Measurements from ENCODE around the gene PROM1.

The PROM1 gene

DNA sequence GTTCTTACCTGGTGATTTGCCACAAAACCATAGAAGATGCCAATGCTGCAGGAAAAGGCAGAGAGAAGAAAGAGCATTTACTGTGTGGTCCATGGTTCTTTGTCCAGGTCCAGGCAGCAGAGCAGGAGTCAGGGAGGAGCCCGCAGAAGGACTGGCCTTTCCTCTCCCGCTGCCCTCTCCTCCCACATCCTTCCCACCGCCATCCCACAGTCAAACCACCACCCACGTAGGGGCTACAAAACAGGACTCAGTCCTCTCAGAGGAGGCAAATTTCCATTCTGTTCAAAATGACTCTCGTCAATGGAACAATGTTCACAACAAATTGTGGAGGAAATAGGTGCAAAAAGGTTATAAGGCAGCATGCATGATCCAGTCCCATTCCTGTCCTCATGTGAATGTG lies 58.6 kb downstream of the PROM1 start:
- Histone ChIP-seq H3K4me1 (ENCODE audit: low read length) (no peaks in the 10 kb centered on the region), H3K4me2 (ENCODE audit: low read depth, low read length) (no peak overlapping the region), H3K4me3 (ENCODE audit: low read length) (no peak overlapping the region), H3K36me3 (replicated peaks; ENCODE audit: insufficient read depth, low read length) (no peaks in the 10 kb centered on the region), H3K9ac (ENCODE audit: low read length) (no peak overlapping the region), H3K79me2 (ENCODE audit: low read length) (no peaks in the 10 kb centered on the region), H3K27me3 (replicated peaks; ENCODE audit: insufficient read depth, low read length) (no peaks in the 10 kb centered on the region), H3K9me2 (replicated peaks; ENCODE audit: insufficient read depth, low read length) (no peaks in the 10 kb centered on the region), H2AFZ (ENCODE audit: low read length) (no peak overlapping the region), H3K27ac (ENCODE audit: low read length) (no peak overlapping the region), H3F3A (ENCODE audit: insufficient read depth, low read length) (no peaks in the 10 kb centered on the region), H3K9me3 (replicated peaks; ENCODE audit: insufficient read depth, low read length) (no peaks in the 10 kb centered on the region), H4K20me1 (ENCODE audit: insufficient read depth, low read length) (no peaks in the 10 kb centered on the region)
- TF ChIP-seq, protein P1, sequence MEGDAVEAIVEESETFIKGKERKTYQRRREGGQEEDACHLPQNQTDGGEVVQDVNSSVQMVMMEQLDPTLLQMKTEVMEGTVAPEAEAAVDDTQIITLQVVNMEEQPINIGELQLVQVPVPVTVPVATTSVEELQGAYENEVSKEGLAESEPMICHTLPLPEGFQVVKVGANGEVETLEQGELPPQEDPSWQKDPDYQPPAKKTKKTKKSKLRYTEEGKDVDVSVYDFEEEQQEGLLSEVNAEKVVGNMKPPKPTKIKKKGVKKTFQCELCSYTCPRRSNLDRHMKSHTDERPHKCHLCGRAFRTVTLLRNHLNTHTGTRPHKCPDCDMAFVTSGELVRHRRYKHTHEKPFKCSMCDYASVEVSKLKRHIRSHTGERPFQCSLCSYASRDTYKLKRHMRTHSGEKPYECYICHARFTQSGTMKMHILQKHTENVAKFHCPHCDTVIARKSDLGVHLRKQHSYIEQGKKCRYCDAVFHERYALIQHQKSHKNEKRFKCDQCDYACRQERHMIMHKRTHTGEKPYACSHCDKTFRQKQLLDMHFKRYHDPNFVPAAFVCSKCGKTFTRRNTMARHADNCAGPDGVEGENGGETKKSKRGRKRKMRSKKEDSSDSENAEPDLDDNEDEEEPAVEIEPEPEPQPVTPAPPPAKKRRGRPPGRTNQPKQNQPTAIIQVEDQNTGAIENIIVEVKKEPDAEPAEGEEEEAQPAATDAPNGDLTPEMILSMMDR (IDR thresholded peaks at IDR 0.05; ENCODE audit: low read length), result no peak
- TF ChIP-seq EZH2phosphoT487 (IDR thresholded peaks at IDR 0.05; ENCODE audit: low read length), result no peak
- TF ChIP-seq EZH2 (optimal IDR thresholded peaks at IDR 0.05; ENCODE audit: low read depth, low read length), result no peak
- no peak for DNase-seq

DNA sequence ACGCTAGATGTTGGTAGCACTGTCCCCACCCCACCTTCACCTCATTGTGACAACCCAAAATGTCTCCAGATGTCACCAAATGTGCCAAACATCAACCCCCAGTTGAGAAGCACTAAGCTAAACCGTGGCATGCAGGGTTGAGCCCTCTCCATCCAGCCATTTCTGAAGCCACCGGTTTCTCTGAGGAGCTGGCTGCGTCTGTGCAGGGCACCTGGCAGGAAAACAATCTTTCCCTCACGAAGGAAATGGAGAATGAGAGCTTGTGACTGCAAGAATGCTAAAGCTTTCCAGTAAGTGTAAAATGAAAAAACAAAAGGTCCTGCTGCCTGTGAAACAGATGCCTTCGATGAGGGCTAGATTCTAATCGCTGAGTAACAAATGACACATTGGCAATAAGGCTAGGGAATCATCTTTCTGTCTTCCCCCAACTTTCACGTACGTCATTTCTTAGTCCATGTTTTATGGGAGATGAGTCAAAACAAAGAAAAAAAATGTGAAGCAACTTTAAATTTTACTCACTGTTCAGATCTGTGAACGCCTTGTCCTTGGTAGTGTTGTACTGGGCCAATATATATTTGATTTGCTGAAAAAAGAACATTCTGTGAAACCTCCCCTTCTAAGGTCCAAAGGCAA lies 59.9 kb downstream of the PROM1 start:
- H4K20me1 ChIP-seq (ENCODE audit: insufficient read depth, low read length), result no peaks in the 10 kb centered on the region
- H3K9me3 ChIP-seq (replicated peaks; ENCODE audit: insufficient read depth, low read length), result no peaks in the 10 kb centered on the region
- no peak overlapping the region for H2AFZ ChIP-seq (ENCODE audit: low read length)
- no peaks in the 10 kb centered on the region for H3K27me3 ChIP-seq (replicated peaks; ENCODE audit: insufficient read depth, low read length)
- no peak for DNase-seq
- no peaks in the 10 kb centered on the region for H3K9me2 ChIP-seq (replicated peaks; ENCODE audit: insufficient read depth, low read length)
- no peak overlapping the region for H3K4me2 ChIP-seq (ENCODE audit: low read depth, low read length)
- H3K4me3 ChIP-seq (ENCODE audit: low read length), result no peak overlapping the region
- no peak overlapping the region for H3K27ac ChIP-seq (ENCODE audit: low read length)
- TF ChIP-seq EZH2 (optimal IDR thresholded peaks at IDR 0.05; ENCODE audit: low read depth, low read length) (no peak), EZH2phosphoT487 (IDR thresholded peaks at IDR 0.05; ENCODE audit: low read length) (no peak)
- TF ChIP-seq, protein P1 (IDR thresholded peaks at IDR 0.05; ENCODE audit: low read length), result no peak
- H3K9ac ChIP-seq (ENCODE audit: low read length), result no peak overlapping the region
- no peaks in the 10 kb centered on the region for H3F3A ChIP-seq (ENCODE audit: insufficient read depth, low read length)
- no peaks in the 10 kb centered on the region for H3K4me1 ChIP-seq (ENCODE audit: low read length)
- no peaks in the 10 kb centered on the region for H3K36me3 ChIP-seq (replicated peaks; ENCODE audit: insufficient read depth, low read length)
- no peaks in the 10 kb centered on the region for H3K79me2 ChIP-seq (ENCODE audit: low read length)

DNA sequence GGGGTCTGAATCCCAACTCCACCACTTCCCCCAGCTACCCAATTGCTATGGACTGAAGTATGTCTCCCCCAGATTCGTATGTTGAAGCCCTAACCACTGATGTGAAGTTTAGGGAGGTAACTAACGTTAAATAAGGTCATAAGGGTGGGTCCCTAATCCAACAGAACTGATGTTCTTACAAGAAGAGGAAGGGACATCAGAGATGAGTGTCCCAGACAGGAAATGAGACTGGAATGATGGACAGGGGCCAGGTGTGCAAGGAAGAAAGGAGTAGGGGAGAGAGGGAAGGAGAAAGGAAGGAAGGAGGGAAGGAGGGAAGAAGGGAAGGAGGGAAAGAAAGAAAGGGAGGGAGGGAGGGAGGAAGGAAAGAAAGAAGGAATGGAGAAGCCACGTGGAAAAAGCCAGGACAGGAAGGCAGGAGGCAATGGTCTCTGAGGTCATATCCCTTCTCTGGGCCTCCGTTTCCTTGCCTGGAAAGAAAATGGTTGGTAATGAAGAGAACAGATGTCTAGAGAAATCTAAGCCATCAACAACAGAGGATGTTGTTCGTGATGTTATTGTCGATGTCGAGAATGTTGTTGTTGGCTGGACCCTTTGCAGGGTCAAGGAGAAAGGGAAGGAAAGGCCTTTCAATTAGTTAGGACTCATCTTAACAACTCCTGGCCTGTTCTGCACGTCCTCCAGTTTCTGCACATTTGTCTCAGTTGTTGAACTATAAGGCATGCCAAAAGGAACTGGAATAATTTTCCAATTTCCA lies 61.8 kb downstream of the PROM1 start:
- TF ChIP-seq, protein P1 (IDR thresholded peaks at IDR 0.05; ENCODE audit: low read length), result no peak
- no peak for TF ChIP-seq EZH2phosphoT487 (IDR thresholded peaks at IDR 0.05; ENCODE audit: low read length)
- TF ChIP-seq EZH2 (optimal IDR thresholded peaks at IDR 0.05; ENCODE audit: low read depth, low read length), result no peak
- no peak overlapping the region for H2AFZ ChIP-seq (ENCODE audit: low read length)
- H3K4me3 ChIP-seq (ENCODE audit: low read length), result no peak overlapping the region

More for the DNA sequence above, 61.8 kb downstream of the PROM1 start:
- Histone ChIP-seq H3K79me2 (ENCODE audit: low read length) (no peaks in the 10 kb centered on the region), H3K9me2 (replicated peaks; ENCODE audit: insufficient read depth, low read length) (no peaks in the 10 kb centered on the region), H3K27me3 (replicated peaks; ENCODE audit: insufficient read depth, low read length) (no peaks in the 10 kb centered on the region), H3K36me3 (replicated peaks; ENCODE audit: insufficient read depth, low read length) (no peaks in the 10 kb centered on the region), H4K20me1 (ENCODE audit: insufficient read depth, low read length) (no peaks in the 10 kb centered on the region), H3K9ac (ENCODE audit: low read length) (no peak overlapping the region), H3F3A (ENCODE audit: insufficient read depth, low read length) (no peaks in the 10 kb centered on the region), H3K9me3 (replicated peaks; ENCODE audit: insufficient read depth, low read length) (no peaks in the 10 kb centered on the region), H3K4me2 (ENCODE audit: low read depth, low read length) (no peak overlapping the region), H3K4me1 (ENCODE audit: low read length) (no peaks in the 10 kb centered on the region), H3K27ac (ENCODE audit: low read length) (no peak overlapping the region)
- no peak for DNase-seq
